IMR-90 (cell line): ENCODE measurements around the gene HLA-B. TPM values are rescaled to one million over a fixed set of nuclear protein-coding genes. Genes with fewer than 3 reads are reported as not detected.

ENCODE experiments used
- ATAC-seq: fragments of 200-7000 bp; cut with Tn5 transposase; 2 replicates; pipeline ENCODE4 v1.9.1; 2020; ENCODE audit warnings: low read depth, mild to moderate bottlenecking, moderate library complexity
- BruUV-seq: library from RNA; stranded (reverse); fragments of 400-500 nt; replicated peaks from 2 replicates; lab custom pipeline; 2021; lab: Mats Ljungman, UMichigan
- CTCF ChIA-PET: fragments of 300-600 bp; formaldehyde crosslinking; extraction: SDS; loops from one replicate; lab custom pipeline; 2021; ENCODE audit warnings: antibody characterized with exemption; lab: Yijun Ruan, JAX
- POLR2A ChIA-PET: fragments of 300-600 bp; sonication (Branson Sonifier 250); formaldehyde crosslinking; loops from one replicate; lab custom pipeline; 2022; ENCODE audit warnings: antibody characterized with exemption; ENCODE audit not compliant: unreplicated experiment; lab: Charles Lee
- DNase-seq: peaks from one replicate; pipeline ENCODE4 v3.0.0; 2013
- H2AFZ ChIP-seq: replicated peaks from 2 replicates; pipeline ENCODE3; 2013; ENCODE audit warnings: low read length, mild to moderate bottlenecking; ENCODE audit not compliant: poor library complexity
- H2AK5ac ChIP-seq: 2 replicates; pipeline ENCODE4 v1.6.1; 2013; ENCODE audit warnings: low read depth, low read length, inconsistent platforms
- H2AK9ac ChIP-seq: replicated peaks from 2 replicates; pipeline ENCODE3; 2013; ENCODE audit warnings: mild to moderate bottlenecking, low read depth, low read length, moderate library complexity; ENCODE audit not compliant: poor library complexity
- H2BK120ac ChIP-seq: 2 replicates; pipeline ENCODE4 v1.6.1; 2013; ENCODE audit warnings: low read depth, low read length, inconsistent platforms
- H2BK15ac ChIP-seq: 3 replicates; pipeline ENCODE4 v1.6.1; 2013; ENCODE audit warnings: low read depth, low read length, inconsistent platforms
- H2BK20ac ChIP-seq: 2 replicates; pipeline ENCODE4 v1.6.1; 2013; ENCODE audit warnings: low read depth, mild to moderate bottlenecking, inconsistent platforms, low read length, moderate library complexity
- H2BK5ac ChIP-seq: 2 replicates; pipeline ENCODE4 v1.6.1; 2013; ENCODE audit warnings: mild to moderate bottlenecking, low read depth, low read length, inconsistent platforms; ENCODE audit not compliant: poor library complexity, severe bottlenecking
- H3K14ac ChIP-seq: replicated peaks from 2 replicates; pipeline ENCODE4 v1.6.1; 2013; ENCODE audit warnings: low read depth, low read length, inconsistent platforms
- H3K18ac ChIP-seq: 2 replicates; pipeline ENCODE4 v1.6.1; 2013; ENCODE audit warnings: low read depth, low read length, control low read depth
- H3K23ac ChIP-seq: 2 replicates; pipeline ENCODE4 v1.6.1; 2013; ENCODE audit warnings: low read depth, low read length, inconsistent platforms
- H3K27ac ChIP-seq: 2 replicates; pipeline ENCODE4 v1.5.1; 2013; ENCODE audit warnings: mild to moderate bottlenecking, control low read depth, low read length; ENCODE audit not compliant: insufficient read depth
- H3K27me3 ChIP-seq: 2 replicates; pipeline ENCODE4 v1.6.1; 2013; ENCODE audit warnings: low read length; ENCODE audit not compliant: control insufficient read depth, insufficient read depth
- H3K36me3 ChIP-seq: 2 replicates; pipeline ENCODE4 v1.6.1; 2013; ENCODE audit warnings: low read length, mixed read lengths; ENCODE audit not compliant: control insufficient read depth, insufficient read depth
- H3K4ac ChIP-seq: 2 replicates; pipeline ENCODE4 v1.6.1; 2013; ENCODE audit warnings: low read depth, low read length, inconsistent platforms
- H3K4me1 ChIP-seq: 2 replicates; pipeline ENCODE4 v1.6.1; 2013; ENCODE audit warnings: low read length, mixed read lengths; ENCODE audit not compliant: control insufficient read depth, insufficient read depth
- H3K4me2 ChIP-seq: 2 replicates; pipeline ENCODE4 v1.6.1; 2013; ENCODE audit warnings: low read depth, mild to moderate bottlenecking, control low read depth, low read length, moderate library complexity
- H3K4me3 ChIP-seq: 2 replicates; pipeline ENCODE4 v1.5.1; 2013; ENCODE audit warnings: low read depth, mild to moderate bottlenecking, control low read depth, low read length, moderate library complexity; ENCODE audit not compliant: insufficient read depth
- H3K56ac ChIP-seq: 2 replicates; pipeline ENCODE4 v1.6.1; 2013; ENCODE audit warnings: low read length, inconsistent platforms; ENCODE audit not compliant: insufficient read depth; ENCODE audit errors: extremely low read depth
- H3K79me1 ChIP-seq, 2 experiments: 2 replicates each; pipeline ENCODE4 v1.6.1; 2013; ENCODE audit warnings: low read length in 2 of 2, inconsistent platforms in 1 of 2, low read depth in 1 of 2
- H3K9ac ChIP-seq: 2 replicates; pipeline ENCODE4 v1.6.1; 2013; ENCODE audit warnings: low read depth, low read length, control low read depth
- H3K9me1 ChIP-seq: 2 replicates; pipeline ENCODE4 v1.6.1; 2013; ENCODE audit warnings: low read length, inconsistent platforms; ENCODE audit not compliant: insufficient read depth
- H3K9me3 ChIP-seq: 2 replicates; pipeline ENCODE4 v1.6.1; 2013; ENCODE audit warnings: low read length; ENCODE audit not compliant: control insufficient read depth, insufficient read depth
- H4K20me1 ChIP-seq: 2 replicates; pipeline ENCODE4 v1.6.1; 2013; ENCODE audit warnings: low read length, inconsistent platforms; ENCODE audit not compliant: insufficient read depth
- H4K5ac ChIP-seq: 2 replicates; pipeline ENCODE4 v1.6.1; 2013; ENCODE audit warnings: mild to moderate bottlenecking, low read depth, low read length, control low read depth
- H4K8ac ChIP-seq, 2 experiments: 2 replicates each; pipeline ENCODE4 v1.6.1; 2013; ENCODE audit warnings: low read depth in 2 of 2, low read length in 2 of 2, control low read depth in 1 of 2, inconsistent platforms in 1 of 2
- H4K91ac ChIP-seq: 2 replicates; pipeline ENCODE4 v1.6.1; 2013; ENCODE audit warnings: low read depth, low read length, inconsistent platforms; ENCODE audit not compliant: insufficient read depth
- BHLHE40 ChIP-seq: fragments of 150-350 bp; IDR thresholded peaks from 2 replicates; pipeline ENCODE4 v1.6.1; 2016; ENCODE audit warnings: mild to moderate bottlenecking, low read depth, low read length
- CEBPB ChIP-seq: IDR thresholded peaks from 2 replicates; pipeline ENCODE4 v1.6.1; 2012; ENCODE audit warnings: low read depth, low read length, improper control_type of control experiment
- CHD1 ChIP-seq: IDR thresholded peaks from 2 replicates; pipeline ENCODE4 v1.6.1; 2012; ENCODE audit warnings: low read depth, low read length, improper control_type of control experiment
- ELK1 ChIP-seq: fragments of 150-350 bp; IDR thresholded peaks from 2 replicates; pipeline ENCODE4 v1.6.1; 2016; ENCODE audit warnings: low read depth, mild to moderate bottlenecking, low read length, moderate library complexity, borderline replicate concordance
- FOS ChIP-seq: fragments of 150-350 bp; IDR thresholded peaks from 2 replicates; pipeline ENCODE4 v1.6.1; 2016; ENCODE audit warnings: low read depth, low read length
- MAFK ChIP-seq: IDR thresholded peaks from 2 replicates; pipeline ENCODE4 v1.6.1; 2012; ENCODE audit warnings: low read depth, low read length, improper control_type of control experiment
- MAZ ChIP-seq: IDR thresholded peaks from 2 replicates; pipeline ENCODE4 v1.6.1; 2012; ENCODE audit warnings: low read depth, mild to moderate bottlenecking, low read length, improper control_type of control experiment, moderate library complexity, borderline replicate concordance
- MXI1 ChIP-seq: IDR thresholded peaks from 2 replicates; pipeline ENCODE4 v1.6.1; 2012; ENCODE audit warnings: low read depth, mild to moderate bottlenecking, low read length, moderate library complexity, borderline replicate concordance
- NFE2L2 ChIP-seq: fragments of 150-350 bp; IDR thresholded peaks from 2 replicates; pipeline ENCODE4 v1.6.1; 2016; ENCODE audit warnings: low read depth, mild to moderate bottlenecking, low read length
- POLR2A ChIP-seq: IDR thresholded peaks from 2 replicates; pipeline ENCODE4 v1.6.1; 2012; ENCODE audit warnings: mild to moderate bottlenecking, low read depth, low read length
- RAD21 ChIP-seq: IDR thresholded peaks from 2 replicates; pipeline ENCODE4 v1.6.1; 2012; ENCODE audit warnings: low read length, improper control_type of control experiment
- RCOR1 ChIP-seq: IDR thresholded peaks from 2 replicates; pipeline ENCODE4 v1.6.1; 2012; ENCODE audit warnings: mild to moderate bottlenecking, low read length, improper control_type of control experiment; ENCODE audit not compliant: insufficient replicate concordance
- RFX5 ChIP-seq: IDR thresholded peaks from 2 replicates; pipeline ENCODE4 v1.8.0; 2012; ENCODE audit warnings: low read depth, mild to moderate bottlenecking, low read length, moderate library complexity
- SMC3 ChIP-seq: fragments of 150-350 bp; IDR thresholded peaks from 2 replicates; pipeline ENCODE4 v1.6.1; 2016; ENCODE audit warnings: low read depth, mild to moderate bottlenecking, antibody characterized with exemption, low read length, moderate library complexity
- USF2 ChIP-seq: fragments of 150-350 bp; IDR thresholded peaks from 2 replicates; pipeline ENCODE4 v1.6.1; 2017; ENCODE audit warnings: mild to moderate bottlenecking, antibody characterized with exemption, low read length, low read depth
- WGBS, 2 experiments: methylation state at CpG; one replicate each; pipeline versions ENCODE4 v1.1.5 to v1.1.7; 2013; ENCODE audit warnings: missing lambda C conversion rate in 2 of 2; ENCODE audit not compliant: insufficient read length in 1 of 2; ENCODE audit errors: extremely low coverage in 2 of 2; 5-methylcytosine and 5-hydroxymethylcytosine counted together
- dilution Hi-C: fragments of 300-500 bp; cut with HindIII; formaldehyde crosslinking; loops from one replicate; pipeline ENCODE4 v1.14.3; 2018; ENCODE audit warnings: low sequenced_read_pairs; ENCODE audit not compliant: unreplicated experiment
- in situ Hi-C: fragments of 300-500 bp; cut with MboI; formaldehyde crosslinking; loops from 3 replicates; pipeline ENCODE4 v1.14.3; 2019; ENCODE audit warnings: low sequenced_read_pairs, inconsistent platforms, mixed read lengths
- intact Hi-C: fragments of 100-400 bp; cut with micrococcal nuclease; formaldehyde crosslinking; loops from 2 replicates; pipeline ENCODE4 v1.10.0; 2022
- polyA plus RNA-seq, 3 experiments: library from polyadenylated mRNA; depleted of rRNA; stranded (reverse); fragments of >200 nt; gene quantifications; 2 replicates each; pipeline ENCODE4 v1.2.3, GENCODE V29; 2012; ENCODE audit warnings: low replicate concordance in 1 of 3
- total RNA-seq: library from RNA; depleted of rRNA; stranded (reverse); fragments of >200 nt; gene quantifications from 2 replicates; pipeline ENCODE4 v1.2.3, GENCODE V29; 2012

The HLA-B gene
- total and polyA plus RNA-seq, 2 of the 4 experiments (the other 2 are of a cell fraction): 44.1 to 309 TPM

- Histone ChIP-seq H3K27me3 (peaks cover 6% of the 10 kb centered on the region; the same call in 1 of the 2 replicates), H3K14ac (no peak overlapping the region), H4K20me1 (no peaks in the 10 kb centered on the region), H3K4me1 (no peaks in the 10 kb centered on the region), H4K5ac (no peak overlapping the region), H2AK9ac (no peak overlapping the region), H2AFZ (no peak overlapping the region), H3K9me1 (no peaks in the 10 kb centered on the region), H3K36me3 (no peaks in the 10 kb centered on the region), H3K79me1 (no peaks in the 10 kb centered on the region), H3K56ac (no peak overlapping the region), H2BK120ac (no peak overlapping the region), H2BK15ac (no peak overlapping the region), H3K4me3 (no peak overlapping the region), H3K9ac (no peak overlapping the region), H3K18ac (no peak overlapping the region), H2BK20ac (no peak overlapping the region), H4K91ac (no peak overlapping the region), H3K27ac (no peak overlapping the region), H2AK5ac (no peak overlapping the region), H3K4ac (no peak overlapping the region), H3K4me2 (no peak overlapping the region), H4K8ac (no peak overlapping the region), H3K9me3 (no peaks in the 10 kb centered on the region), H3K23ac (no peak overlapping the region), H2BK5ac (no peak overlapping the region)
- intact Hi-C loops: no loop called here
- POLR2A ChIA-PET: no interaction called here
- in situ Hi-C loops: no loop called here
- no peak for DNase-seq
- WGBS, 2 experiments: no CpG with 5 or more reads among the region's 1 CpG
- CTCF ChIA-PET: interaction anchor here (0.6 kb wide), 2 partner anchors 23 to 670 kb away, joined by 3 read pairs; no protein-coding TSS in a partner anchor
- dilution Hi-C loops: no loop called here
- BruUV-seq: no TSS peak
- no peak for TF ChIP-seq CEBPB
- no peak for TF ChIP-seq SMC3
- no peak for TF ChIP-seq POLR2A
- no peak for TF ChIP-seq RFX5
- no peak for TF ChIP-seq RAD21
- TF ChIP-seq NFE2L2: no peak
- no peak for TF ChIP-seq MXI1
- TF ChIP-seq USF2: no peak
- no peak for TF ChIP-seq BHLHE40
- no peak for TF ChIP-seq MAZ
- no peak for TF ChIP-seq ELK1
- TF ChIP-seq CHD1: no peak
- TF ChIP-seq FOS: no peak
- TF ChIP-seq RCOR1: no peak
- no peak for TF ChIP-seq MAFK
- ATAC-seq: no peak
Measured at GRCh38 chr6:31321005-31321707, 35.8 kb downstream of the HLA-B start.
